ENCODE results near the gene ATXN3L. TPM values are rescaled to one million over a fixed set of nuclear protein-coding genes. Genes with fewer than 3 reads are reported as not detected.

ATXN3L gene
- total RNA-seq, 1 experiment from 2014 or later, result not detected

DNA sequence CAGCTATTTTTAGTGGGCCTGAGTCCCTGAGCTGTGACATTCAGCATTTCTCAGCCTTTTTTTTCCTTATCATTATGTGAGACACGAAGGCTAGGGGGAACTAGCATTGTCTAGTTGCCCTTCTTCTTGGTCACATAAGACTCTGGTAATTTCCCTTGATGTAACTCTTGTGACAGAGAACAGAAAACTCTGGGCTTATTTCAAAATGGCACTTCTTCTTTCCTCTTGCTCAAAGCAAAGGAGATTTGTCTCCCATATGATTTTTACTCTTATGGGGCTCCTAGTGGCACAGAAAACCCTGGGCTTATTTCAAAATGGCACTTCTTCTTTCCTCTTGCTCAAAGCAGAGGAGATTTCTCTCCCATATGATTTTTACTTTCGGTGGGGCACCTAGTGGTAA is 14.7 kb downstream of the ATXN3L start:
- TF ChIP-seq YY1 (IDR thresholded peaks at IDR 0.05; ENCODE audit: extremely low read depth, insufficient replicate concordance, low read depth, low read length) (no peak), EZH2 (IDR thresholded peaks at IDR 0.05) (no peak), ZFX (IDR thresholded peaks at IDR 0.05) (no peak), TCF7L2 (IDR thresholded peaks at IDR 0.05; ENCODE audit: borderline replicate concordance, extremely low read depth, insufficient read depth, insufficient read length) (no peak), POLR2A (IDR thresholded peaks at IDR 0.05; ENCODE audit: borderline replicate concordance, extremely low read depth, insufficient read depth, insufficient read length) (no peak)
- DNase-seq (ENCODE audit: low read depth, low spot score), result no peak
- POLR2A ChIA-PET, result no interaction called here

DNA sequence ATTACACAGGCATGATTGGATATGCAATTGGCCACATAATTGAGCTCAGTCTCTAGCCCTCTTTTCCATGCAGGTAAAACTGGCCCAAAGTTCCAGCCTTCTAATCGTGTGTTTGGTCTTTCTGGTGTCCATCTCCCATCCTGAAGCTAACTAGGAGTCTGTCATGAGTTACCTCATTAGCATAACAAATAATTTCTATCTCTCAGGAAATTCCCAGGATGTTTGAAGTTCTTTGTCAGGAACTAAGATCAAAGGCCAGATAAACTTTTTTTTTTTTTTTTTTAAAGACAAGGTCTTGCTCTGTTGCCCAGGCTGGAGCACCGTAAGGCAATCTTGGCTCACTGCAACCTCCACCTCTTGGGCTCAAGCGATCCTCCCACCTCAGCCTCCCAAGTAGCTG is 15.8 kb downstream of the ATXN3L start:
- no peak for ATAC-seq

More for the DNA sequence above, 14.7 kb downstream of the ATXN3L start:
- Histone ChIP-seq H3K27ac (ENCODE audit: low read depth, low read length) (no peak overlapping the region), H3K4me2 (ENCODE audit: low read length) (no peak overlapping the region), H3K9ac (ENCODE audit: low read length) (no peak overlapping the region), H3K27me3 (ENCODE audit: insufficient read depth, low read length) (no peaks in the 10 kb centered on the region), H3K4me1 (ENCODE audit: control insufficient read depth in 1 of 2, insufficient read depth in 2 of 2, low read length in 2 of 2) (no peaks in the 10 kb centered on the region; a peak in 1 of 4 replicates), H2AFZ (ENCODE audit: low read depth, low read length, poor library complexity, severe bottlenecking) (no peak overlapping the region), H3K9me3 (ENCODE audit: control insufficient read depth in 1 of 2, insufficient read depth in 1 of 2, low read depth in 1 of 2, low read length in 2 of 2) (no peaks in the 10 kb centered on the region), H3K36me3 (ENCODE audit: control insufficient read depth in 1 of 2, insufficient read depth in 2 of 2, low read length in 2 of 2) (no peaks in the 10 kb centered on the region), H3K79me2 (ENCODE audit: insufficient read depth, low read length) (no peaks in the 10 kb centered on the region), H3K4me3 (replicated peaks in 1 of 2; ENCODE audit: low read depth in 1 of 2, low read length in 2 of 2) (no peak overlapping the region), H4K20me1 (ENCODE audit: insufficient read depth) (no peaks in the 10 kb centered on the region), H3K9me2 (ENCODE audit: insufficient read depth) (no peaks in the 10 kb centered on the region)
- BruUV-seq (replicated peaks), result no TSS peak
- intact Hi-C loops (cut with micrococcal nuclease), result no loop called here
- no peak for ATAC-seq
- ChIA-PET RAD21 (ENCODE audit: low non-redundant PET in 1 of 2, low total read pairs in 2 of 2, uncharacterized antibody in 2 of 2, unreplicated experiment in 2 of 2) (no interaction called here), CTCF (no interaction called here)

More for the DNA sequence above, 15.8 kb downstream of the ATXN3L start:
- BruUV-seq (replicated peaks), result no TSS peak
- H3K79me2 ChIP-seq (ENCODE audit: insufficient read depth, low read length), result no peaks in the 10 kb centered on the region
- no peak for DNase-seq (ENCODE audit: low read depth, low spot score)
- H3K9me3 ChIP-seq (ENCODE audit: control insufficient read depth in 1 of 2, insufficient read depth in 1 of 2, low read depth in 1 of 2, low read length in 2 of 2), result no peaks in the 10 kb centered on the region
- no peak overlapping the region for H3K27ac ChIP-seq (ENCODE audit: low read depth, low read length)
- H3K4me1 ChIP-seq (ENCODE audit: control insufficient read depth in 1 of 2, insufficient read depth in 2 of 2, low read length in 2 of 2), result no peaks in the 10 kb centered on the region; a peak in 1 of 4 replicates
- no peaks in the 10 kb centered on the region for H4K20me1 ChIP-seq (ENCODE audit: insufficient read depth)
- H3K36me3 ChIP-seq (ENCODE audit: control insufficient read depth in 1 of 2, insufficient read depth in 2 of 2, low read length in 2 of 2), result no peaks in the 10 kb centered on the region
- H3K9me2 ChIP-seq (ENCODE audit: insufficient read depth), result no peaks in the 10 kb centered on the region
- CTCF ChIA-PET, result no interaction called here
- TF ChIP-seq, protein P1, sequence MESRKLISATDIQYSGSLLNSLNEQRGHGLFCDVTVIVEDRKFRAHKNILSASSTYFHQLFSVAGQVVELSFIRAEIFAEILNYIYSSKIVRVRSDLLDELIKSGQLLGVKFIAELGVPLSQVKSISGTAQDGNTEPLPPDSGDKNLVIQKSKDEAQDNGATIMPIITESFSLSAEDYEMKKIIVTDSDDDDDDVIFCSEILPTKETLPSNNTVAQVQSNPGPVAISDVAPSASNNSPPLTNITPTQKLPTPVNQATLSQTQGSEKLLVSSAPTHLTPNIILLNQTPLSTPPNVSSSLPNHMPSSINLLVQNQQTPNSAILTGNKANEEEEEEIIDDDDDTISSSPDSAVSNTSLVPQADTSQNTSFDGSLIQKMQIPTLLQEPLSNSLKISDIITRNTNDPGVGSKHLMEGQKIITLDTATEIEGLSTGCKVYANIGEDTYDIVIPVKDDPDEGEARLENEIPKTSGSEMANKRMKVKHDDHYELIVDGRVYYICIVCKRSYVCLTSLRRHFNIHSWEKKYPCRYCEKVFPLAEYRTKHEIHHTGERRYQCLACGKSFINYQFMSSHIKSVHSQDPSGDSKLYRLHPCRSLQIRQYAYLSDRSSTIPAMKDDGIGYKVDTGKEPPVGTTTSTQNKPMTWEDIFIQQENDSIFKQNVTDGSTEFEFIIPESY (IDR thresholded peaks at IDR 0.05; ENCODE audit: extremely low read depth, insufficient replicate concordance, low read length), result no peak
- TF ChIP-seq, protein P2, sequence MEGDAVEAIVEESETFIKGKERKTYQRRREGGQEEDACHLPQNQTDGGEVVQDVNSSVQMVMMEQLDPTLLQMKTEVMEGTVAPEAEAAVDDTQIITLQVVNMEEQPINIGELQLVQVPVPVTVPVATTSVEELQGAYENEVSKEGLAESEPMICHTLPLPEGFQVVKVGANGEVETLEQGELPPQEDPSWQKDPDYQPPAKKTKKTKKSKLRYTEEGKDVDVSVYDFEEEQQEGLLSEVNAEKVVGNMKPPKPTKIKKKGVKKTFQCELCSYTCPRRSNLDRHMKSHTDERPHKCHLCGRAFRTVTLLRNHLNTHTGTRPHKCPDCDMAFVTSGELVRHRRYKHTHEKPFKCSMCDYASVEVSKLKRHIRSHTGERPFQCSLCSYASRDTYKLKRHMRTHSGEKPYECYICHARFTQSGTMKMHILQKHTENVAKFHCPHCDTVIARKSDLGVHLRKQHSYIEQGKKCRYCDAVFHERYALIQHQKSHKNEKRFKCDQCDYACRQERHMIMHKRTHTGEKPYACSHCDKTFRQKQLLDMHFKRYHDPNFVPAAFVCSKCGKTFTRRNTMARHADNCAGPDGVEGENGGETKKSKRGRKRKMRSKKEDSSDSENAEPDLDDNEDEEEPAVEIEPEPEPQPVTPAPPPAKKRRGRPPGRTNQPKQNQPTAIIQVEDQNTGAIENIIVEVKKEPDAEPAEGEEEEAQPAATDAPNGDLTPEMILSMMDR (IDR thresholded peaks at IDR 0.05 in 2 of 3, conservative IDR thresholded peaks at IDR 0.05 in 1 of 3; ENCODE audit: borderline replicate concordance in 1 of 3, insufficient read depth in 1 of 3, low read depth in 2 of 3, low read length in 2 of 3), result no peak
- TF ChIP-seq SP1 (IDR thresholded peaks at IDR 0.05; ENCODE audit: low read depth) (no peak), TCF7L2 (IDR thresholded peaks at IDR 0.05; ENCODE audit: borderline replicate concordance, extremely low read depth, insufficient read depth, insufficient read length) (no peak), EZH2phosphoT487 (IDR thresholded peaks at IDR 0.05; ENCODE audit: borderline replicate concordance) (no peak), ELF1 (IDR thresholded peaks at IDR 0.05; ENCODE audit: borderline replicate concordance, low read depth) (no peak), POLR2A (IDR thresholded peaks at IDR 0.05; ENCODE audit: borderline replicate concordance, extremely low read depth, insufficient read depth, insufficient read length) (no peak), RAD21 (IDR thresholded peaks at IDR 0.05; ENCODE audit: low read depth) (no peak), CBX3 (IDR thresholded peaks at IDR 0.05; ENCODE audit: low read depth) (no peak), POLR2AphosphoS5 (IDR thresholded peaks at IDR 0.05; ENCODE audit: low read depth, low read length) (no peak), EGR1 (IDR thresholded peaks at IDR 0.05; ENCODE audit: low read depth) (no peak), SRF (IDR thresholded peaks at IDR 0.05; ENCODE audit: low read depth) (no peak), ZFX (IDR thresholded peaks at IDR 0.05) (no peak), SIN3A (IDR thresholded peaks at IDR 0.05; ENCODE audit: low read depth) (no peak)
- TF ChIP-seq, protein P3, sequence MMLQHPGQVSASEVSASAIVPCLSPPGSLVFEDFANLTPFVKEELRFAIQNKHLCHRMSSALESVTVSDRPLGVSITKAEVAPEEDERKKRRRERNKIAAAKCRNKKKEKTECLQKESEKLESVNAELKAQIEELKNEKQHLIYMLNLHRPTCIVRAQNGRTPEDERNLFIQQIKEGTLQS (IDR thresholded peaks at IDR 0.05), result no peak
- TF ChIP-seq, protein P4, sequence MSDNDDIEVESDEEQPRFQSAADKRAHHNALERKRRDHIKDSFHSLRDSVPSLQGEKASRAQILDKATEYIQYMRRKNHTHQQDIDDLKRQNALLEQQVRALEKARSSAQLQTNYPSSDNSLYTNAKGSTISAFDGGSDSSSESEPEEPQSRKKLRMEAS (IDR thresholded peaks at IDR 0.05), result no peak
- H3K9ac ChIP-seq (ENCODE audit: low read length), result no peak overlapping the region
- no peaks in the 10 kb centered on the region for H3K27me3 ChIP-seq (ENCODE audit: insufficient read depth, low read length)
- POLR2A ChIA-PET, result no interaction called here
- H3K4me2 ChIP-seq (ENCODE audit: low read length), result no peak overlapping the region
- intact Hi-C loops (cut with micrococcal nuclease), result no loop called here
- no peak overlapping the region for H3K4me3 ChIP-seq (replicated peaks in 1 of 2; ENCODE audit: low read depth in 1 of 2, low read length in 2 of 2)
- no peak overlapping the region for H2AFZ ChIP-seq (ENCODE audit: low read depth, low read length, poor library complexity, severe bottlenecking)
- RAD21 ChIA-PET (ENCODE audit: low non-redundant PET in 1 of 2, low total read pairs in 2 of 2, uncharacterized antibody in 2 of 2, unreplicated experiment in 2 of 2), result no interaction called here
